Ramos (cell line): ENCODE data around the gene ZNF417.
"Not testable (repeated sequence)": the region's sequence is repeated elsewhere in the genome, so short reads cannot be mapped to it uniquely, and the experiment has no call there.

ENCODE experiments used
- in situ Hi-C: fragments of 300-500 bp; cut with MboI; formaldehyde crosslinking; loops from one replicate; pipeline ENCODE4 v1.14.3; 2022; ENCODE audit warnings: low sequenced_read_pairs; ENCODE audit not compliant: unreplicated experiment

ZNF417 gene

GRCh38 chr19:57916168-57916995 lies at the start of gene ZNF417:
TSS of gene ZNF417 (minus strand) at chr19:57916592. CDS start at chr19:57916411, 181 bp downstream.
- in situ Hi-C loops: not testable (repeated sequence)

GRCh38 chr19:57964761-57965160 lies 48.4 kb upstream of the ZNF417 start:
- in situ Hi-C loops: loop anchor here (25.0 kb wide), 1 partner anchor 1552 kb away; the partner anchor contains the start of gene ZNF583

GRCh38 chr19:57961785-57962184 lies 45.4 kb upstream of the ZNF417 start:
- in situ Hi-C loops: loop anchor here (25.0 kb wide), 1 partner anchor 1549 kb away; the partner anchor contains the start of gene ZNF583

GRCh38 chr19:57954996-57955395 lies 38.6 kb upstream of the ZNF417 start:
- in situ Hi-C loops: loop anchor here (25.0 kb wide), 1 partner anchor 1543 kb away; the partner anchor contains the start of gene ZNF583

GRCh38 chr19:57949702-57950101 lies 33.3 kb upstream of the ZNF417 start:
- in situ Hi-C loops: loop anchor here (25.0 kb wide), 1 partner anchor 1537 kb away; the partner anchor contains the start of gene ZNF583

GRCh38 chr19:57949296-57949695 lies 32.9 kb upstream of the ZNF417 start:
- in situ Hi-C loops: no loop called here

- in situ Hi-C loops: no loop called here
These were observed 31.2 kb upstream of the ZNF417 start, which contains the start of gene ZNF256 for GRCh38 chr19:57947419-57948134. TSS of gene ZNF256 (minus strand) at chr19:57947706. CDS start at chr19:57947474, 232 bp downstream.

- in situ Hi-C loops: no loop called here
These were observed 30.7 kb upstream of the ZNF417 start for GRCh38 chr19:57947088-57947418.

GRCh38 chr19:57946316-57946715 lies 29.9 kb upstream of the ZNF417 start:
- in situ Hi-C loops: no loop called here

- in situ Hi-C loops: no loop called here
These were observed 25.2 kb upstream of the ZNF417 start for GRCh38 chr19:57941593-57941992.

- in situ Hi-C loops: no loop called here
These were observed 19.3 kb upstream of the ZNF417 start for GRCh38 chr19:57935731-57936130.

- in situ Hi-C loops: no loop called here
These were observed 18.7 kb upstream of the ZNF417 start, which contains the start of gene ZNF418 for GRCh38 chr19:57934820-57935665. TSS of gene ZNF418 (minus strand) at chr19:57935402. CDS start at chr19:57933822, 1,580 bp downstream.

- in situ Hi-C loops: no loop called here
These were observed 11.2 kb upstream of the ZNF417 start for GRCh38 chr19:57927587-57927986.

GRCh38 chr19:57914531-57914930 lies 1.9 kb downstream of the ZNF417 start:
- in situ Hi-C loops: no loop called here

- in situ Hi-C loops: no loop called here
These were observed 9.0 kb downstream of the ZNF417 start for GRCh38 chr19:57907394-57907793.

- in situ Hi-C loops: no loop called here
These were observed 11.1 kb downstream of the ZNF417 start for GRCh38 chr19:57905258-57905657.

- in situ Hi-C loops: no loop called here
These were observed 12.7 kb downstream of the ZNF417 start for GRCh38 chr19:57903618-57904184.

GRCh38 chr19:57900311-57900710 lies 16.1 kb downstream of the ZNF417 start:
- in situ Hi-C loops: no loop called here

- in situ Hi-C loops: not testable (repeated sequence)
These were observed 25.7 kb downstream of the ZNF417 start for GRCh38 chr19:57890706-57891105.
